Sigmoid colon (tissue), 7 donors: ENCODE measurements around the gene SIDT2. TPM values are rescaled to one million over a fixed set of nuclear protein-coding genes. Genes with fewer than 3 reads are reported as not detected.
"Not testable (repeated sequence)": the region's sequence is repeated elsewhere in the genome, so short reads cannot be mapped to it uniquely, and the experiment has no call there.

Experiments
- DNase-seq: peaks from one replicate; pipeline ENCODE4 v3.0.0-alpha.2; 2019
- H3K27ac ChIP-seq, 4 donors: fragments of 200-600 bp; sonication (generic); one replicate each; pipeline ENCODE4 v1.5.1; 2016 to 2019; ENCODE audit warnings: mild to moderate bottlenecking in 1 of 4
- H3K27me3 ChIP-seq, 3 donors: fragments of 200-600 bp; sonication (generic); one replicate each; pipeline ENCODE4 v1.5.1; 2019; ENCODE audit warnings: mild to moderate bottlenecking in 1 of 3
- H3K36me3 ChIP-seq, 4 donors: fragments of 200-600 bp; sonication (generic); one replicate each; pipeline ENCODE4 v1.5.1; 2016 to 2019
- H3K4me1 ChIP-seq, 4 donors: fragments of 200-600 bp; sonication (generic); one replicate each; pipeline ENCODE4 v1.5.1; 2017 to 2019
- H3K4me3 ChIP-seq, 4 donors: fragments of 200-600 bp; sonication (generic); one replicate each; pipeline ENCODE4 v1.5.1; 2017 to 2019; ENCODE audit warnings: mild to moderate bottlenecking in 2 of 4, moderate library complexity in 1 of 4
- H3K9me3 ChIP-seq, 4 donors: fragments of 200-600 bp in 3 of 4; sonication (generic) in 3 of 4; one replicate each; pipeline versions ENCODE4 v1.5.1 to v1.6.1; 2013 to 2019
- CTCF ChIP-seq, 4 experiments: fragments of 450-650 bp in 3 of 4; fragments of 200-600 bp in 1 of 4; IDR thresholded peaks; one replicate each; pipeline ENCODE4 v1.5.1; 2016 to 2019; ENCODE audit warnings: antibody characterized with exemption in 4 of 4, mild to moderate bottlenecking in 3 of 4, moderate library complexity in 2 of 4
- EP300 ChIP-seq, 4 donors: sonication (generic); formaldehyde crosslinking; IDR thresholded peaks; one replicate each; pipeline ENCODE4 v1.6.1; 2017; ENCODE audit warnings: antibody characterized with exemption in 4 of 4
- POLR2A ChIP-seq, 2 donors: fragments of 450-650 bp; IDR thresholded peaks; one replicate each; pipeline ENCODE4 v1.6.1; 2016; ENCODE audit warnings: antibody characterized with exemption in 2 of 2, mild to moderate bottlenecking in 2 of 2, moderate library complexity in 2 of 2
- POLR2AphosphoS5 ChIP-seq, 4 donors: sonication (generic); formaldehyde crosslinking; IDR thresholded peaks; one replicate each; pipeline ENCODE4 v1.6.1; 2017; ENCODE audit warnings: antibody characterized with exemption in 4 of 4
- whole genome bisulfite sequencing, 2 donors: extraction: QIAGEN DNeasy Blood & Tissue Kit; methylation state at CpG; one replicate each; pipeline ENCODE4 v1.1.7; 2013; 5-methylcytosine and 5-hydroxymethylcytosine counted together
- intact Hi-C: fragments of 100-400 bp; cut with DNase I; formaldehyde crosslinking; loops from one replicate; pipeline ENCODE4 v1.15.1; 2023
- polyA plus RNA-seq, 3 donors: library from polyadenylated mRNA; stranded (reverse); fragments of 200-250 nt; gene quantifications; one replicate each; pipeline ENCODE4 v1.2.3, GENCODE V29; 2013
- total RNA-seq, 4 donors: library from RNA; depleted of rRNA; stranded (reverse); fragments of >200 nt; gene quantifications; one replicate each; pipeline ENCODE4 v1.1.0, GENCODE V29; 2016
- donor health status: healthy with polysubstance abuse.
- donor health status: Bipolar disorder and iron deficiency.
- donor health status: healthy.

Gene SIDT2
- total and polyA plus RNA-seq, 7 donors = 7.6 to 50.7 (median 22.1) TPM

- WGBS, 2 donors = 100% methylated on average over 3 of the region's 15 CpGs; no CpG with 5 or more reads in 1 of the 2 donors
- H3K27me3 ChIP-seq, H3K4me3 ChIP-seq, H3K36me3 ChIP-seq, DNase-seq, intact Hi-C loops, H3K9me3 ChIP-seq, H3K4me1 ChIP-seq: not testable (repeated sequence)
- peak overlapping the region in 1 of 4 donors; percentile 66 for H3K27ac ChIP-seq
- peak in 1 of 4 donors; percentile 57 for TF ChIP-seq POLR2AphosphoS5 (IDR thresholded peaks at IDR 0.05)
Measured at GRCh38 chr11:117137223-117138086, 41.1 kb upstream of the SIDT2 start.

GRCh38 chr11:117143390-117143789 lies 35.2 kb upstream of the SIDT2 start:
- Histone ChIP-seq H3K36me3 (peaks cover 0 to 11% (median 3%) of the 10 kb centered on the region in 4 donors), H3K9me3 (no peaks in the 10 kb centered on the region), H3K27me3 (no peaks in the 10 kb centered on the region), H3K27ac (peak overlapping the region; percentile 95 to 97 (median 97)), H3K4me1 (peaks cover 0 to 39% (median 31%) of the 10 kb centered on the region in 4 donors), H3K4me3 (peak overlapping the region; percentile 83 to 93 (median 88))
- intact Hi-C loops = no loop called here
- peak; percentile 82 for DNase-seq
- WGBS, 2 donors = 3 to 14% methylated on average over 5 of the region's 5 CpGs
- TF ChIP-seq CTCF (IDR thresholded peaks at IDR 0.05) = no peak
- TF ChIP-seq POLR2A (IDR thresholded peaks at IDR 0.05) = no peak
- no peak for TF ChIP-seq EP300 (IDR thresholded peaks at IDR 0.05)
- TF ChIP-seq POLR2AphosphoS5 (IDR thresholded peaks at IDR 0.05) = no peak

GRCh38 chr11:117143871-117144476 lies 34.6 kb upstream of the SIDT2 start, which contains the start of gene PAFAH1B2:
PAFAH1B2 (plus strand) TSS chr11:117144287; CDS start chr11:117152448, 8,161 bp downstream.
- peak; percentile 98 for DNase-seq
- Histone ChIP-seq H3K4me1 (peaks cover 0 to 45% (median 37%) of the 10 kb centered on the region in 4 donors), H3K4me3 (peak within 1 kb of the TSS; percentile 83 to 93 (median 88)), H3K9me3 (no peaks in the 10 kb centered on the region), H3K36me3 (peaks cover 0 to 11% (median 3%) of the 10 kb centered on the region in 4 donors), H3K27ac (peak within 1 kb of the TSS; percentile 95 to 97 (median 97)), H3K27me3 (no peaks in the 10 kb centered on the region)
- intact Hi-C loops = loop anchor here (2.0 kb wide), 3 partner anchors 35 to 89 kb away; partner anchors contain the start of genes PCSK7, RNF214, SIDT2 and SIK3
- TF ChIP-seq CTCF (IDR thresholded peaks at IDR 0.05) (no peak), POLR2AphosphoS5 (IDR thresholded peaks at IDR 0.05) (peak; percentile 92 to 99 (median 96)), POLR2A (IDR thresholded peaks at IDR 0.05) (peak; percentile 91), EP300 (IDR thresholded peaks at IDR 0.05) (no peak)
- 0% methylated on average over 48 of the region's 48 CpGs for WGBS, 2 donors

- Histone ChIP-seq H3K36me3 (peaks cover 0 to 11% (median 3%) of the 10 kb centered on the region in 4 donors), H3K4me1 (peaks cover 0 to 52% (median 43%) of the 10 kb centered on the region in 4 donors), H3K27ac (peak overlapping the region; percentile 95 to 97 (median 97)), H3K9me3 (no peaks in the 10 kb centered on the region), H3K27me3 (no peaks in the 10 kb centered on the region), H3K4me3 (peak overlapping the region; percentile 83 to 93 (median 88))
- intact Hi-C loops = loop anchor here (2.0 to 5.0 kb wide), 4 partner anchors 34 to 88 kb away; partner anchors contain the start of genes PCSK7, RNF214, SIDT2 and SIK3
- DNase-seq = peak; percentile 82
- peak in 1 of 4 experiments; percentile 10 for TF ChIP-seq CTCF (IDR thresholded peaks at IDR 0.05)
- peak in 1 of 4 donors; percentile 37 for TF ChIP-seq POLR2AphosphoS5 (IDR thresholded peaks at IDR 0.05)
- TF ChIP-seq EP300 (IDR thresholded peaks at IDR 0.05) = peak in 1 of 4 donors; percentile 28
- no peak for TF ChIP-seq POLR2A (IDR thresholded peaks at IDR 0.05)
- 0 to 1% methylated on average over 62 of the region's 62 CpGs for WGBS, 2 donors
Measured at GRCh38 chr11:117144477-117145392, 33.8 kb upstream of the SIDT2 start.
